Effector memory CD8-positive, alpha-beta T cell (primary cell): ENCODE data around the gene ITIH6.

ENCODE experiments used
- ATAC-seq: fragments of 150-1000 bp; cut with Tn5 transposase; replicated peaks from 2 replicates; pipeline ENCODE4 v1.10.0; 2021; ENCODE audit warnings: mild to moderate bottlenecking, moderate library complexity
- DNase-seq, 3 experiments: peaks; one replicate each; pipeline ENCODE4 v3.0.0; 2021
- H3K27ac Mint-ChIP-seq, 2 donors: one replicate each; pipeline ENCODE4 v1.8.0; 2022; ENCODE audit warnings: mild to moderate bottlenecking in 2 of 2, mixed read lengths in 2 of 2, moderate library complexity in 2 of 2
- H3K27me3 Mint-ChIP-seq, 2 donors: one replicate each; pipeline ENCODE4 v1.8.0; 2022; ENCODE audit warnings: mixed read lengths in 2 of 2
- H3K36me3 Mint-ChIP-seq: one replicate; pipeline ENCODE4 v1.8.0; 2022; ENCODE audit warnings: mild to moderate bottlenecking, moderate library complexity, mixed read lengths; ENCODE audit not compliant: insufficient read depth
- H3K4me1 Mint-ChIP-seq, 2 donors: one replicate each; pipeline ENCODE4 v1.8.0; 2022; ENCODE audit warnings: low read depth in 2 of 2, mixed read lengths in 2 of 2
- H3K4me3 Mint-ChIP-seq, 2 donors: one replicate each; pipeline ENCODE4 v1.8.0; 2022; ENCODE audit warnings: mild to moderate bottlenecking in 2 of 2, mixed read lengths in 2 of 2, moderate library complexity in 2 of 2
- H3K9me3 Mint-ChIP-seq, 2 donors: one replicate each; pipeline ENCODE4 v1.8.0; 2022; ENCODE audit warnings: mixed read lengths in 2 of 2

Gene ITIH6

DNA sequence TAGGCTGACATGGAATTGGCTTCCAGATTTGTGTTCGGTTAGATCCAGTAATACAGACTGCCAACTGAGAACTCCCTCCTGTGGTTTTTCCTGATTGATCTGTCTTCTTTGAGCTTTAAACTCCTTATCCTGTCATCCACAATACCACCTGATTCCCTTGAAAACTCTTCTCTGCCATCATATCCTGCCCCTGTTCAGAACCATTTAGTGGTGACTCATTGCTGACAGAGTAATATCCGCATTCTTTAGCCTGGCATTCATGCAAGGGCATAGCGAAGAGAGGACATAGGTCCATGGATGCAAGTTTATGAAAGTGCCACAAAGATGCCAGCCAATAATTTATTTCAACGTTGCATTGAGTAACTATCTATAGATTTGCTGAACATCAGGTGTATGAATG, 76.6 kb downstream of the ITIH6 start:
- ATAC-seq = no peak
- Mint-ChIP-seq H3K4me1 (no peaks in the 10 kb centered on the region), H3K4me3 (no peak overlapping the region), H3K9me3 (no peaks in the 10 kb centered on the region), H3K27ac (no peak overlapping the region), H3K36me3 (no peaks in the 10 kb centered on the region), H3K27me3 (peaks cover 30 to 39% of the 10 kb centered on the region in 2 donors)
- DNase-seq = no peak

DNA sequence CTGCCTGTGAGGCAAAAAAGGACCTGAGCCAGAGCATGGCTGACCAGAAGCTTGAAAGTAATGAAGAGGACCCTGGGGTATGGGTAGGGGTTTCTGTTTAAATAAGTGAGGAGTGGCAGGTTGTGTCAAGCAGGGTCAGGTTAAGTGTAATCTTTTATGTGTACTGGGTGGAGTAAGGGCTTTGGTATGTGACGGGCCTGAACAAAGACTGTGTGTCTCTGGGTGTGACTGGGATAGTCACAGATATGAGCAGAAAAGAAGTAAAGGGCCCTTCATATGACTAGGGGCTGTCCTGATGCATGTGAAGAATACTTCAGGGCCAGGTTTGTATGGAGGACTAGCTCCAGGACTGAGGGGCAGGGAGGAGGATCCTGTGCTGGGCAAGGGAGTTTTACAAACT, 82.4 kb downstream of the ITIH6 start:
- no peaks in the 10 kb centered on the region for H3K4me1 Mint-ChIP-seq
- H3K36me3 Mint-ChIP-seq = no peaks in the 10 kb centered on the region
- no peak overlapping the region for H3K27ac Mint-ChIP-seq
- no peaks in the 10 kb centered on the region for H3K9me3 Mint-ChIP-seq
- no peak for ATAC-seq
- DNase-seq = no peak
- H3K4me3 Mint-ChIP-seq = no peak overlapping the region
- peaks cover 0 to 8% of the 10 kb centered on the region in 2 donors for H3K27me3 Mint-ChIP-seq

DNA sequence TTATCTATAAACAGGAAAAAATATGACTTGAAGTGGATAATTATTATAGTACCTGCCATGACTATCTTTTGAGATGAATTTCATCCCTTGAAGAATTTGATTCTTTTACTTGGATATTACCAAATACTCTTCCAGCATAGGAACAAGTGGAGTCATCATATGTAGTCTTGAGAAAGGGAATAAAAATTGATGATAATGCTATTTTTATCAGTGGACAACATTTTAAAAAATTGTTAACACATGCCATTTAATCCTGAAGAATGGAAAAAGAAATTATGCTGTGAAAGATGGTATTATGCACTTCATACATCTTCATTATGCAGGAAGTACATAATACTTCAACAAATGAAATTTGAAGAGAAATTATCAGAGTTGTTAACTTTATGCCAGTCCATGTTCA, 83.6 kb downstream of the ITIH6 start:
- Mint-ChIP-seq H3K27me3 (peaks cover 0 to 4% of the 10 kb centered on the region in 2 donors), H3K36me3 (no peaks in the 10 kb centered on the region), H3K4me3 (no peak overlapping the region), H3K9me3 (no peaks in the 10 kb centered on the region), H3K4me1 (no peaks in the 10 kb centered on the region), H3K27ac (no peak overlapping the region)
- no peak for ATAC-seq
- no peak for DNase-seq

DNA sequence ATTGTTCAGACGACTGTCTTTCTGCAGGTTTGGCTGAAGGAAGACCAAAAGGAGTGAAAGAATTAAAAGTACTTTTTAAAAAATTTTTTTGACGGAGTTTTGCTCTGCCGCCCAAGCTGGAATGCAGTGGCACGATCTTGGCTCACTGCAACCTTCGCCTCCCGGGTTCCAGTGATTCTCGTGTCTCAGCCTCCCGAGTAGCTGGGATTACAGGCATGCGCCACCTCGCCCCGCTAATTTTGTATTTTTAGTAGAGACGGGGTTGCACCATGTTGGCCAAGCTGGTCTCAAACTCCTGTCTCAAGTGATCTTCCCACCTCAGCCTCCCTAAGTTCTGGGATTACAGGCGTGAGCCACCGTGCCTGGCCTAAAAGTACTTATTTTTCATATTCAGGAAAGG, 86.3 kb downstream of the ITIH6 start:
- Mint-ChIP-seq H3K36me3 (no peaks in the 10 kb centered on the region), H3K27ac (no peak overlapping the region), H3K4me1 (no peaks in the 10 kb centered on the region), H3K27me3 (no peaks in the 10 kb centered on the region), H3K9me3 (no peaks in the 10 kb centered on the region), H3K4me3 (no peak overlapping the region)
- no peak for DNase-seq
- ATAC-seq = no peak

DNA sequence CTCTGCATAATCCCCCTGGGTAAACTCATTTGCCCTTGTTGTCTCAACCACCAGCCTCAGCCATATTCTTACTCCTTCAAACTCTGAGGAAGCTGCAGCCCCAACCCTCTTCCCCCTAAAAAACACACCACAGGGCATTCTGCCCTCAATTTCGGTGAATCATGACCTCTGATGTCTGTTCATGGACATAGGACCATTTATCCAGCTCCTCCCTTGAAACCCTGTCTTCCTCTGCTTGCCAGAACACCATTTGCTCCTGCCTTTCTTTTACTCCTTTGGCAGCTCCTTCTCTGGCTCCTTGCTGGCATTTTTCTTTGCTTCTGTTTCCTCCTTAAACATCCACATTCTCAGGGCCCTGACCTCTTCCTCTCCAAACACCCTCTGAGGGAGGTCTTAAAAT, 87.1 kb downstream of the ITIH6 start:
- no peak for ATAC-seq
- no peak for DNase-seq
- H3K4me1 Mint-ChIP-seq = no peaks in the 10 kb centered on the region
- H3K36me3 Mint-ChIP-seq = no peaks in the 10 kb centered on the region
- H3K27ac Mint-ChIP-seq = no peak overlapping the region
- peaks cover 0 to 7% of the 10 kb centered on the region in 2 donors for H3K27me3 Mint-ChIP-seq
- no peaks in the 10 kb centered on the region for H3K9me3 Mint-ChIP-seq
- H3K4me3 Mint-ChIP-seq = no peak overlapping the region

DNA sequence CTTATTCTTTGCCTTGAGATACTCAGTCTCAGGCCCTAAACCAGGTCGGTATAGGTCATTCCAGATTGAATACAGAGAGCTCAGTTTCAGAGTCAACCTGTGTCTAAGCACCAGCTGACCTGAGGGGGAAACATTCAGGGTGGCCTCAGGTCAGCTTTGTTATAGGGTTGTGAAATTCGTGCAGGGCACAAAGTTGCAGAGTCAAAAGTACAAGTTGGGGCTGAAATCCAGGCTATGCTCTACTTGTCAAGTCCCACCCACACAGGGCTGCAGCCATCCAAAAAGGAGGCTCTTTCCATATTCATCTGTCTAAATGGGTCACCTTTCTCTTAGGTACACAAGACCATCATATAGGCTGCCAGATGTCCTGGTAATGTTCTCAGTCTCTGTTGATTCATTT, 89.7 kb downstream of the ITIH6 start:
- DNase-seq (no peak), ATAC-seq (no peak)
- Mint-ChIP-seq H3K36me3 (no peaks in the 10 kb centered on the region), H3K4me3 (no peak overlapping the region), H3K27ac (no peak overlapping the region), H3K4me1 (no peaks in the 10 kb centered on the region), H3K9me3 (no peaks in the 10 kb centered on the region), H3K27me3 (peaks cover 0 to 8% of the 10 kb centered on the region in 2 donors)
